Neural cell (in vitro differentiated cells): ENCODE data around the gene HBEGF.

Experiments
- EP300 ChIP-seq: fragments of 450-650 bp; conservative IDR thresholded peaks from 2 replicates; pipeline ENCODE4 v1.6.1; 2014; ENCODE audit warnings: antibody characterized with exemption, mild to moderate bottlenecking, moderate library complexity; ENCODE audit not compliant: poor library complexity, severe bottlenecking
- EZH2 ChIP-seq: fragments of 200-600, 300-800 bp; shearing (Covaris generic), sonication (generic); IDR thresholded peaks from 2 replicates; pipeline ENCODE4 v1.6.1; 2014; ENCODE audit warnings: antibody characterized with exemption, low read length, borderline replicate concordance, mild to moderate bottlenecking; ENCODE audit not compliant: insufficient read depth, poor library complexity, severe bottlenecking
- MXI1 ChIP-seq: fragments of 450-650 bp; conservative IDR thresholded peaks from 2 replicates; pipeline ENCODE4 v1.6.1; 2014; ENCODE audit warnings: antibody characterized with exemption, mild to moderate bottlenecking; ENCODE audit not compliant: poor library complexity, severe bottlenecking
- POLR2AphosphoS5 ChIP-seq: IDR thresholded peaks from 2 replicates; pipeline ENCODE4 v1.6.1; 2012
- RAD21 ChIP-seq: fragments of 450-650 bp; conservative IDR thresholded peaks from 2 replicates; pipeline ENCODE4 v1.6.1; 2014; ENCODE audit warnings: antibody characterized with exemption, mild to moderate bottlenecking, moderate library complexity
- SMC3 ChIP-seq: fragments of 450-650 bp; conservative IDR thresholded peaks from 2 replicates; pipeline ENCODE4 v1.6.1; 2014; ENCODE audit warnings: antibody characterized with exemption, mild to moderate bottlenecking, moderate library complexity; ENCODE audit not compliant: poor library complexity
- TAF1 ChIP-seq: IDR thresholded peaks from 2 replicates; pipeline ENCODE4 v1.6.1; 2012; ENCODE audit warnings: low read depth
- TF ChIP-seq, protein P1 (sequence below): fragments of 450-650 bp; IDR thresholded peaks from 2 replicates; pipeline ENCODE4 v1.5.1; 2014; ENCODE audit warnings: antibody characterized with exemption, mild to moderate bottlenecking, moderate library complexity; ENCODE audit not compliant: poor library complexity, severe bottlenecking
- TF ChIP-seq, protein P2 (sequence below): IDR thresholded peaks from 2 replicates; pipeline ENCODE4 v1.6.1; 2012; ENCODE audit warnings: borderline replicate concordance

DNA sequence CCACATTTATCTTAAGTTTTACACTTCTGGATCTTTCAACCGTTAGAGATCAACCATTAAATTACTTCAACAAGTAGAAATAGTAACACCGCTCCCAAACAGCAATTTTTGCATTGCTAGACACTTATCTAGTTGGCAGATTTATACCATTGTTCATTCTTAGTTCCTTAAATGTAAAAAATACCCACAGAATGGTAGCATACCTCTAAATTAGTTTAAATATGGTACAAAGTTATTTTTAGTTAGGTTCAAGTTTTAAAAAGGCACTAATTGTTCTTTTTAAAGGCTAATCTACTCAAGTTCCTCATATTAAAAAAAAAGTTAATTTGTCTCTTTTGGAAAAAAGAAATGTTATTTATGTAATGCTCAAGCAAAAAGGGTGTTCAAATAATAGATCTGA lies 51.6 kb downstream of the HBEGF start:
- TF ChIP-seq, protein P1, sequence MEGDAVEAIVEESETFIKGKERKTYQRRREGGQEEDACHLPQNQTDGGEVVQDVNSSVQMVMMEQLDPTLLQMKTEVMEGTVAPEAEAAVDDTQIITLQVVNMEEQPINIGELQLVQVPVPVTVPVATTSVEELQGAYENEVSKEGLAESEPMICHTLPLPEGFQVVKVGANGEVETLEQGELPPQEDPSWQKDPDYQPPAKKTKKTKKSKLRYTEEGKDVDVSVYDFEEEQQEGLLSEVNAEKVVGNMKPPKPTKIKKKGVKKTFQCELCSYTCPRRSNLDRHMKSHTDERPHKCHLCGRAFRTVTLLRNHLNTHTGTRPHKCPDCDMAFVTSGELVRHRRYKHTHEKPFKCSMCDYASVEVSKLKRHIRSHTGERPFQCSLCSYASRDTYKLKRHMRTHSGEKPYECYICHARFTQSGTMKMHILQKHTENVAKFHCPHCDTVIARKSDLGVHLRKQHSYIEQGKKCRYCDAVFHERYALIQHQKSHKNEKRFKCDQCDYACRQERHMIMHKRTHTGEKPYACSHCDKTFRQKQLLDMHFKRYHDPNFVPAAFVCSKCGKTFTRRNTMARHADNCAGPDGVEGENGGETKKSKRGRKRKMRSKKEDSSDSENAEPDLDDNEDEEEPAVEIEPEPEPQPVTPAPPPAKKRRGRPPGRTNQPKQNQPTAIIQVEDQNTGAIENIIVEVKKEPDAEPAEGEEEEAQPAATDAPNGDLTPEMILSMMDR = no peak
- TF ChIP-seq EZH2 (no peak), RAD21 (no peak), EP300 (no peak), POLR2AphosphoS5 (no peak), MXI1 (no peak), SMC3 (no peak), TAF1 (no peak)
- TF ChIP-seq, protein P2, sequence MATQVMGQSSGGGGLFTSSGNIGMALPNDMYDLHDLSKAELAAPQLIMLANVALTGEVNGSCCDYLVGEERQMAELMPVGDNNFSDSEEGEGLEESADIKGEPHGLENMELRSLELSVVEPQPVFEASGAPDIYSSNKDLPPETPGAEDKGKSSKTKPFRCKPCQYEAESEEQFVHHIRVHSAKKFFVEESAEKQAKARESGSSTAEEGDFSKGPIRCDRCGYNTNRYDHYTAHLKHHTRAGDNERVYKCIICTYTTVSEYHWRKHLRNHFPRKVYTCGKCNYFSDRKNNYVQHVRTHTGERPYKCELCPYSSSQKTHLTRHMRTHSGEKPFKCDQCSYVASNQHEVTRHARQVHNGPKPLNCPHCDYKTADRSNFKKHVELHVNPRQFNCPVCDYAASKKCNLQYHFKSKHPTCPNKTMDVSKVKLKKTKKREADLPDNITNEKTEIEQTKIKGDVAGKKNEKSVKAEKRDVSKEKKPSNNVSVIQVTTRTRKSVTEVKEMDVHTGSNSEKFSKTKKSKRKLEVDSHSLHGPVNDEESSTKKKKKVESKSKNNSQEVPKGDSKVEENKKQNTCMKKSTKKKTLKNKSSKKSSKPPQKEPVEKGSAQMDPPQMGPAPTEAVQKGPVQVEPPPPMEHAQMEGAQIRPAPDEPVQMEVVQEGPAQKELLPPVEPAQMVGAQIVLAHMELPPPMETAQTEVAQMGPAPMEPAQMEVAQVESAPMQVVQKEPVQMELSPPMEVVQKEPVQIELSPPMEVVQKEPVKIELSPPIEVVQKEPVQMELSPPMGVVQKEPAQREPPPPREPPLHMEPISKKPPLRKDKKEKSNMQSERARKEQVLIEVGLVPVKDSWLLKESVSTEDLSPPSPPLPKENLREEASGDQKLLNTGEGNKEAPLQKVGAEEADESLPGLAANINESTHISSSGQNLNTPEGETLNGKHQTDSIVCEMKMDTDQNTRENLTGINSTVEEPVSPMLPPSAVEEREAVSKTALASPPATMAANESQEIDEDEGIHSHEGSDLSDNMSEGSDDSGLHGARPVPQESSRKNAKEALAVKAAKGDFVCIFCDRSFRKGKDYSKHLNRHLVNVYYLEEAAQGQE = no peak
